HepG2 (cell line): Measurements from ENCODE around the gene OTOG. TPM values are rescaled to one million over a fixed set of nuclear protein-coding genes. Genes with fewer than 3 reads are reported as not detected.

Experiments used
- ATAC-seq: fragments of 200-7000 bp; cut with Tn5 transposase; 3 replicates; pipeline ENCODE4 v1.9.1; 2020; ENCODE audit warnings: mild to moderate bottlenecking, moderate library complexity
- BruUV-seq: library from RNA; stranded (reverse); fragments of 400-500 nt; replicated peaks from 2 replicates; lab custom pipeline; 2021; lab: Mats Ljungman, UMichigan
- CTCF ChIA-PET: fragments of 300-600 bp; formaldehyde crosslinking; extraction: SDS; loops from one replicate; lab custom pipeline; 2021; ENCODE audit warnings: low total read pairs, inconsistent platforms, low intra/inter-chr PET ratio; lab: Yijun Ruan, JAX
- POLR2A ChIA-PET: fragments of 350-600 bp; sonication (Branson Sonifier 250); formaldehyde crosslinking; loops from one replicate; lab custom pipeline; 2020; ENCODE audit warnings: antibody characterized with exemption, inconsistent platforms; lab: Yijun Ruan, JAX
- DNase-seq: peaks from one replicate; pipeline ENCODE4 v3.0.0-alpha.2; 2015; ENCODE audit warnings: low spot score
- FAIRE-seq: peaks from 3 replicates; lab custom pipeline; 2011; peaks lifted over from hg19 to GRCh38; lab: Jason Lieb, UNC
- H2AFZ ChIP-seq: one replicate; pipeline ENCODE4 v1.6.1; 2011; ENCODE audit warnings: low read length, inconsistent platforms
- H3K27ac ChIP-seq: fragments of 300-600 bp; 3 replicates; pipeline ENCODE4 v1.8.0; 2011; ENCODE audit warnings: mixed run types, mild to moderate bottlenecking, mixed read lengths, low read length, inconsistent platforms; ENCODE audit not compliant: insufficient read depth; ENCODE audit errors: extremely low read length
- H3K27me3 ChIP-seq, 2 experiments: fragments of 200-600 bp in 1 of 2; 2 replicates in 1 of 2; 3 replicates in 1 of 2; pipeline versions ENCODE4 v1.6.0 to v1.8.0; 2011; ENCODE audit warnings: low read length in 2 of 2, mild to moderate bottlenecking in 2 of 2, moderate library complexity in 2 of 2, inconsistent platforms in 1 of 2; ENCODE audit not compliant: insufficient read depth in 2 of 2, control insufficient read depth in 1 of 2
- H3K36me3 ChIP-seq, 2 experiments: fragments of 200-600 bp in 1 of 2; replicated peaks in 1 of 2; 2 replicates in 1 of 2; 3 replicates in 1 of 2; pipeline versions ENCODE4 v1.5.1 to v1.8.0; 2011; ENCODE audit warnings: low read length in 2 of 2, inconsistent platforms in 1 of 2; ENCODE audit not compliant: insufficient read depth in 2 of 2, control insufficient read depth in 1 of 2
- H3K4me1 ChIP-seq: 2 replicates; pipeline ENCODE4 v1.5.1; 2012; ENCODE audit warnings: low read length, inconsistent platforms; ENCODE audit not compliant: insufficient read depth
- H3K4me2 ChIP-seq: 2 replicates; pipeline ENCODE4 v1.6.0; 2011; ENCODE audit warnings: low read depth, low read length, inconsistent platforms
- H3K4me3 ChIP-seq, 3 experiments: fragments of 200-600 bp in 1 of 3; sonication (generic), shearing (Covaris generic) in 1 of 3; replicated peaks in 1 of 3; 2 replicates each; pipeline ENCODE4 v1.5.1; 2011 to 2016; ENCODE audit warnings: low read length in 3 of 3, inconsistent platforms in 2 of 3, low read depth in 2 of 3, mild to moderate bottlenecking in 2 of 3, control low read depth in 1 of 3, mixed read lengths in 1 of 3; ENCODE audit not compliant: insufficient read depth in 1 of 3
- H3K79me2 ChIP-seq: one replicate; pipeline ENCODE4 v1.6.1; 2011; ENCODE audit warnings: low read length, inconsistent platforms; ENCODE audit not compliant: insufficient read depth
- H3K9ac ChIP-seq: 2 replicates; pipeline ENCODE4 v1.6.0; 2011; ENCODE audit warnings: mild to moderate bottlenecking, low read depth, low read length, inconsistent platforms; ENCODE audit not compliant: insufficient read depth
- H3K9me3 ChIP-seq: 2 replicates; pipeline ENCODE4 v1.5.1; 2012; ENCODE audit warnings: mild to moderate bottlenecking, low read length
- H4K20me1 ChIP-seq: 2 replicates; pipeline ENCODE4 v1.6.0; 2011; ENCODE audit warnings: inconsistent platforms, mild to moderate bottlenecking, low read length, moderate library complexity; ENCODE audit not compliant: insufficient read depth
- ELF1 ChIP-seq: sonication (generic); formaldehyde crosslinking; IDR thresholded peaks from 2 replicates; pipeline ENCODE4 v1.4.0; 2020; ENCODE audit warnings: missing genetic modification reagents
- PRDM15 ChIP-seq: sonication (generic); formaldehyde crosslinking; IDR thresholded peaks from 2 replicates; pipeline ENCODE4 v1.4.0; 2020; ENCODE audit warnings: missing genetic modification reagents
- RBFOX2 ChIP-seq: fragments of 200-400 bp; formaldehyde crosslinking; IDR thresholded peaks from 2 replicates; pipeline ENCODE4 v1.6.1; 2017; ENCODE audit warnings: low read depth, mild to moderate bottlenecking, low read length
- ZNF24 ChIP-seq: fragments of 450-650 bp; IDR thresholded peaks from 2 replicates; pipeline ENCODE4 v1.6.1; 2017; ENCODE audit warnings: antibody characterized with exemption, mild to moderate bottlenecking
- ZNF749 ChIP-seq: sonication (generic); formaldehyde crosslinking; IDR thresholded peaks from 2 replicates; pipeline ENCODE4 v1.8.0; 2022; ENCODE audit warnings: mild to moderate bottlenecking, missing genetic modification reagents, moderate library complexity, borderline replicate concordance
- WGBS: methylation state at CpG from one replicate; pipeline ENCODE4 v1.1.6; 2017; ENCODE audit warnings: low lambda C conversion rate; 5-methylcytosine and 5-hydroxymethylcytosine counted together
- in situ Hi-C: cut with HindIII; loops from 2 replicates; pipeline ENCODE4 v1.10.0; 2017; ENCODE audit warnings: low pct_unique_long_range_greater_than_20kb; ENCODE audit not compliant: extremely low pct_ligation_motif_present
- intact Hi-C: fragments of 100-400 bp; cut with micrococcal nuclease; formaldehyde crosslinking; loops from one replicate; pipeline ENCODE4 v1.10.0; 2022; ENCODE audit not compliant: unreplicated experiment
- polyA plus RNA-seq, 8 experiments: library from polyadenylated mRNA; depleted of rRNA in 3 of 8; stranded (reverse) in 7 of 8; unstranded in 1 of 8; fragments of >200 nt; fragmentation: Illumina TruSeq in 4 of 8; extraction: Trizol in 4 of 8; gene quantifications; 2 replicates each; pipeline versions ENCODE4 v1.2.1 to v1.2.3, GENCODE V29; 2011 to 2016; ENCODE audit warnings: low read depth in 4 of 8, missing spikeins in 1 of 8, mixed read lengths in 1 of 8; ENCODE audit not compliant: insufficient read depth in 1 of 8
- total RNA-seq, 5 experiments: library from RNA; depleted of rRNA; stranded (reverse); fragments of >200 nt; fragmentation: Illumina TruSeq; extraction: Trizol; gene quantifications; 2 replicates each; pipeline ENCODE4 v1.2.3, GENCODE V29; 2016; ENCODE audit warnings: low read depth in 1 of 5

The OTOG gene
- total and polyA plus RNA-seq, 2 of the 13 experiments (the other 11 are each of a cell fraction or from before 2014, with no cell fraction given): not detected

- 44% methylated on average over 4 of the region's 4 CpGs for WGBS
- no peaks in the 10 kb centered on the region for H4K20me1 ChIP-seq
- no peak overlapping the region for H3K27ac ChIP-seq
- H3K79me2 ChIP-seq: no peaks in the 10 kb centered on the region
- H3K4me1 ChIP-seq: no peaks in the 10 kb centered on the region
- ChIA-PET CTCF (no interaction called here), POLR2A (no interaction called here)
- H3K9me3 ChIP-seq: no peaks in the 10 kb centered on the region
- peaks cover 1 to 5% of the 10 kb centered on the region in 2 experiments; a peak in 3 of 5 replicates for H3K27me3 ChIP-seq
- H3K4me2 ChIP-seq: no peak overlapping the region
- ATAC-seq (no peak), DNase-seq (no peak), FAIRE-seq (no peak)
- BruUV-seq: no TSS peak
- no peak overlapping the region for H2AFZ ChIP-seq
- H3K36me3 ChIP-seq: no peaks in the 10 kb centered on the region
- TF ChIP-seq ZNF24: no peak
- no peak for TF ChIP-seq ELF1 (CRISPR knock-in tag)
- TF ChIP-seq PRDM15 (CRISPR knock-in tag): no peak
- TF ChIP-seq ZNF749 (CRISPR knock-in tag): no peak
- no peak for TF ChIP-seq RBFOX2
- H3K4me3 ChIP-seq: no peak overlapping the region
- no peak overlapping the region for H3K9ac ChIP-seq
- intact Hi-C loops (no loop called here), in situ Hi-C loops (loop anchor here (25.0 kb wide), 1 partner anchor 277 kb away; no protein-coding TSS in a partner anchor)
These were observed 32.6 kb upstream of the OTOG start for GRCh38 chr11:17514476-17514875.
